Ramos (cell line): ENCODE measurements around the gene GSK3A.

Source experiments
- in situ Hi-C: fragments of 300-500 bp; cut with MboI; formaldehyde crosslinking; loops from one replicate; pipeline ENCODE4 v1.14.3; 2022; ENCODE audit warnings: low sequenced_read_pairs; ENCODE audit not compliant: unreplicated experiment

GSK3A gene

DNA sequence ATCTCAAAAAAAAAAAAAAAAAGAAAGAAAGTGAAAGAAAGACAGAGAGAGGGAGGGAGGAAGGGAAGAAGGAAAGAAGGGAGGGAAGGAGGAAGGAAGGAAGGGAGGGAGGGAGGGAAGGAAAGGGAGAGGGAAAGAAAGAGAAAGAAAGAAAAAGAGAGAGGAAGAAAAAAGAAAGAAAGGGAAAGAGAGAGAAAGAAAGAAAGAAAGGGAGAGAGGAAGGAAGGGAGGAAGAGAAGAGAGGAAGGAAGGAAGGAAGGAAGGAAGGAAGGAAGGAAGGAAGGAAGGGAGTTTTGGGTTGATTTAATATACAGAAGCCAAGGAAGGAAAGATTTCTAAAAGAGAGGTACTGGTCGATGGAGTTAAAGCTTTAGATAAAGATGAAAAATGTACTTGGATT lies 53.7 kb downstream of the GSK3A start:
- in situ Hi-C loops: loop anchor here (5.0 kb wide), 1 partner anchor 76 kb away; no protein-coding TSS in a partner anchor

DNA sequence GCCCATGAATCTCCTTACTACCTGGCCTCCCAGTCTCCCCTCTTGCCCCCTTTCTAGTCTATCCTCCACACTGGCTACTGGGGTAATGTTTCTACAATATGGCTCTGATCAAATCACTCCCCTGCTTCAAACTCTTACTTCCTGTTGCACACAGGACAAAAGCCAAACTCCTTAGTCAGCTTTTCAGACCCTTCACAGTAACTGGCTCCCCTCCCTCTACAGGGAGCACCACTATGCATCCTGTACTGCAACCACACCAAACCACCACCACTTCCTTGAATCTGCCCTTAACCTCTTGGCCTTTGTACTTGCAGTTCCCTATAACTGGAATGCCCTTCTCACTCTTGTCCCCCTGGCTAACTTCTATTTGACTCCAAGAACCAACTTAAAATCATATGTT lies 57.1 kb downstream of the GSK3A start:
- in situ Hi-C loops: loop anchor here (5.0 kb wide), 1 partner anchor 73 kb away; no protein-coding TSS in a partner anchor

- in situ Hi-C loops: no loop called here
Measured at GRCh38 chr19:42184401-42184861, 58.0 kb downstream of the GSK3A start.
